Activated CD8-positive, alpha-beta memory T cell treated with anti-CD3 and anti-CD28 coated beads for 24 hours (primary cell): ENCODE data around the gene CEP85L.

Experiments used
- DNase-seq: peaks from one replicate; pipeline ENCODE4 v3.0.0-alpha.2; 2020

The CEP85L gene

DNA sequence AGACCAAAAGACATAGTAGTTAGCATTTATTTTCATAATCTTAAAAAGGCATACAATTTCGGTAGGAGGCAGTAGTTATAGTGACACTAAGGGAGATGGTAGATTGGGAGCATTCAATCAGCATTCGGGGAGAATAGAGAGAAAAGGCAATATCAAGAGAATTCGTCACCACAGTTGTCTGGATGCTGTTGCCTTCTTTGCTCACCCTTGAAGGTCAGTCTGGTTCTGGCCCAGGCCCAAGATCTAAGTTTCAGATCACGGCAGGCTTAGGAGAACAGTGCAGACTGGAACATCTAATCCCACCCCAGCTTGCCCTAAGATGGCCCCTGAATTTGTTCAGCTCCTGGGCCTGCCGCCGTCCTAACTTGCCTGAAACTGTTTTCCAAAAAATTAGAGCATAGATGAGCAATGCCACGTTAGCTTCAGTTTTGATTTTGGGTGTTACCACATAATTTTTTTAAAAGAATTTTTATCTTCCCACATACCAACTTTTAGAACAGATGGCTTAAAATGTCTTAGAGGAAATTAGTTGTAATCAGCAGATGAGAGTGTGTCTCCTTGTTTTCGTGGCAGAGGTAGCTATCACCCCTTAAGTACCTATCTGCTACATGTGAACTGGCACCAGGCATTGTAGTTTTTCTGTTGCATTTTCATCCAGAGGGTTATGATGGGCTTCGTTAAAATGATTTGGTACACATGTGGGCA lies 8.3 kb upstream of the CEP85L start:
- DNase-seq = peak; percentile 71

DNA sequence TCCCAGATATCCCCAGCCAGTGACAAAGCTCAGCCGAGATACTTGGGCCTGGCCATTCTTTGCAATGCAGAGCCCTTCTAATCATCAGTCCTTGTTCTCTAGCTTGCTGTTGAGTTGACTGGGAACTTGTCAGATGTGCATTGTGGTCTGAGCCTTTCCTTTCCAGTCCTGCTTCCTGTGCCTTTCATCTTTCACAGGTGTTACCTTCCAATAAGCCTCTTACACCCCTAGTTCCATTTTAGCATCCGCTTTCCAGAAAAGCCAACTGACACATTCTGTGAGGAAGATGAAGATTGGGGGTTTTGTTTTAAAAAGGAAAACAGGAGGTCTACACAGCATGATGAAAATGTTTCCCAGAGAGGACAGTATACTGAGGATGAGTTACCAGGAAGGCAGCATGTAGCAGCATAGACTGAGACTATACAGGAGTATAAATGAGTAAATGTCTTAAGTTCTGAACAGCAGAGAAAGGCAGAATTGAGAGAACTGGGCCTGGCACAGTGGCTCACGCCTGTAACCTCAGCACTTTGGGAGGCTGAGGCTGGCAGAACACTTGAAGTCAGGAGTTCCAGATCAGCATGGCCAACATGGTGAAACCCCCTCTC lies 5.6 kb upstream of the CEP85L start:
- no peak for DNase-seq

DNA sequence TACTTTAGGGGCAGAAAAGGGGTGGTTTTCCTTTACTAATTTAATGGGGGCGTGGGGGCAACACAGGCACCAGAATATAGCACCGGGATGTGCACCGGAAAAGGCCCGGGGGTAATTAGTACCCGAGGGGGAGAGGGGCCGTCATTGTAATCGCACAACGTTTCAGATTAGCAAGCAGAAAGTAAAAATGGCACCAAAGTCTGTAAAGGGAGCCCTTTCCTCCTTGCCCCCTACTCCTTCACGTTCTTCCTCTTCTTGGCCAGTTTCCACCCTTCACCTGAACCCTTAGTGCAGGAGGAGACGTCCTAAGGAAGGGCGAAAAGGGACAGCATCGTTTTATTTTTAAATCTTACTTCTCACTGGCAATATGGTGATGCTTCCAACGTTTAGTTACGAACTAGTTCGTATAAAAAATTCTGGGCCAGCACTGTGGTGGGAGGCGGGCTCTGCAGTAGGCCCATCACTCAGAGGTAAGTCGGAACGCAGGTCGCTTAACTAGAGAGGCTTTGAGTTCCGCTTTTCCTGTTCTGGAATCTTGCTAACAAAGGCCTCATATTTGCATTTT lies 742 bp upstream of the CEP85L start:
- no peak for DNase-seq

DNA sequence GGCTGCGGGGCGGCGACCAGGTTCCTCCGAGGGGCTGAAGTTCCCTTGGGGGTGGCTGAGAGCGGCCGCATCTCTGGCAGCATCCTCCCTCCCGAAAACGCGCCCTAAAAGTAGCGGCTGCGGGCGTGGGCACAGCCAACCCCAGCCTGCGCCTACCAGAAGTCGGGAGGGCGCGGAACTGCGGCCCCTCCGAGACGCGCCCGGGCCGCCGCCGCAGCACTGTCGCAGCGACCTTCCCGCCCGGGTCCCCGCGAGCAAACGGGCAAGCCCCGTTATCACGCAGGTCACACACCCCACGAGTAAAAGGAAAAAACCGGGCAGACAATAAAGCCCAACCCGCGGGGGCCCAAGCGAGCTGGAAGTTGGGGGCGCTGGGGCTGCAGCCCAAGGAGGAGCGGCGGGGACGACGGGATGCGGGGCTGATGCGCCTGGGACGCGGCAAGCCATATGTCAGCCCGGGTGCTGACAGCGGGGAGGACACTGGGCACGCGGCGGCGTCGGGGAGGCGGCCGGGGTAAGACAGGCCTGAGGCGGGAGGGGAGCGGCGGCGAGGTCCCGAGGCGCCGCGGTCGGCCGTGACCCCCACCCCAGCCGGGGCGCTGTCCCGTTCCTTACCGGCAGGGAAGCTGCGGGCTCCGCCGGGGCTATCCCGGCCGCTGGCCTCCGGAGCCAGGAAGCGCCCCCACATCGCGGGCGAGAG lies 659 bp downstream of the CEP85L start:
- no peak for DNase-seq

DNA sequence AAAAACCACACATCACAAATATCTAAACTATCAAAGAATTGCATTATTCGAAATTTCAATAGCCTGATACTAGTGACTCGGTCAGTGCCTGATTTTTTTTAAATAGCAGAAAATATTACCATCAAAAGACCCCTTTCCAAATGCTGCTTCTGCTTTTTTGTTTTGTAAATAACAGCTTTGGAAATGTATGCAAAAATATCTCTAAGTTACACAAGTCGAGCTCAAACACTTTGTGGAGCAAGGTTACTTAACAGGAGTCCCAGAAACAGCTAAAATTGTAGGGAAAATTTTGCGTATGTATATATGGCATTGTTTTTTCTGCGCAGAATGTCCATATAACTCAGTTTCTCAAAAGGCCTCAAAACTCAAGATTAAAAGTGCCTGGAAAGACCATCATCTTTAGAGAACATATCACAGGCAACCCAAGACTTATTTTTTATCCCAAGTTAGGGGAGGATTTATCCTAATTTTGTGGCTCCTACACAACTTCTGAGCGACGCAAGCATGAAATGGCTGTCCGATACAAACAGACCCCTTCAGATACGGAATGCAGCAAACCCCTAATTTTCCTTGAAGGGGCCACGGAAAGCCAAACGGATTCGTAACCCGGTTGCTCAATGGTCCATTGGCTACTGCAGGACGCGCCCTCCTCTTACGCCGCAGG lies 1.3 kb downstream of the CEP85L start:
- DNase-seq = no peak

DNA sequence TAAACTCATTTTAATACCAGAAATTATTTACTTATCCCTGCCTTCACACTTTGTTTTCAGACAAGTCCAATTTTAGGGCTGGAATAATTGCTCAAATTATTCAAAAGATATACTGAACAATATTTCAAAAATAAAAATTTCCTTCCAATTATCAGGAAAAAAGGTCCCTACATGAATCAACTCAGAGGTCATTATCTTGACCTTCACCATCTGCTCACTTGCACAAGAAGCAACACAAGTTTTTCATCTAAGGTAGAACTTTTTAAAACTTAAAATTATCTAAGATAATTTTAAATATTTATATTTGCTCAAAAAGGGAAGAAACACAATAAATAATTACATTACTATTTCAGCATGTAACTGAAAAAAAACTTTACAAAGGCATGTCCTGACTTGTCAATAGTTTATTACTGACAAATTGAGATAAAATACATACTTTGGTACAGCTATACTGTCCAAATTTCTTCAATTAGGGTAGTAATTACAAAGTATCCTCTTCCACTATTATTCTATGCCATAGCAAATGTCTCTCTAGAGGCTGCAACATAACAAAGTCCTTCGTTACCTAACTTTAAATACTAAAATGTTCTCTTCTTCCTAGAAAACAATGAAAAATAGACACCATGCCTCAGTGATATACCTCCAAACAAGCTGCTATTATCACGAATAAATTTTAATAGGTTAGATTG lies 2.4 kb downstream of the CEP85L start:
- no peak for DNase-seq

DNA sequence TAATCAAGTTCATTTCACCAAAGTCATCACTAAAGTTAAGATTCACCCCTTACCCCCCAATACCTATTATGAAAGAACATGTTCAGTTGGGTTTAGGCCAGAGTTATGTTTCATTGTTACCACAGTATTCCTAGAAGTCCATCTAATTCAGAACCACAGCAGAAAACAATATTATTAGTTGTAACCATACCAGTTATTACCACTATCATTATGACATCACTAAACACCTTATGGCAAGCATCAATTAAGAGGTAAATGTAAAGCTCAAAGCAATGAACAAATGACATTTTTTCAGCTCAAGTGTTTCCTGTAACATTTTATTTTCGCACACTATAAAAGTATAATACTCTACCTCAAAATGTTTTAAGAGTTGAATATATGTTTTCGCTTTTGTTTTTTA lies 4.4 kb downstream of the CEP85L start:
- no peak for DNase-seq

DNA sequence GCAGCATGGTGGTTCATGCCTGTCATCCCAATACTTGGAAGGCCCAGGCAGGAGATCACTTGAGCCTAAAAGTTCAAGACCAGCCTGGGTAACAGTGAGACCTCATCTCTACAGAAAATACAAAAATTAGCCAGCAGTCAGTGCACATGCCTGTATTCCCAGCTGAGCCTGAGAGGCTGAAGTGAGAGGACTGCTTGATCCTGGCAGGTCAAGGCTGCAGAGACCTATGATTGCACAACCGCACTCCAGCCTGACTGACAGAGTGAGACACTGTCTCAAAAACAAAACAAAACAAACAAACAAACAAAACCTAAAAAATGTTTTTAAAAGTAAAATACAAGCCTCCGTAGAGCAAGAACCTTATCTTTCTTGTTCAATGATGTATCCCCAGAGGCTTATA lies 6.0 kb downstream of the CEP85L start:
- no peak for DNase-seq

DNA sequence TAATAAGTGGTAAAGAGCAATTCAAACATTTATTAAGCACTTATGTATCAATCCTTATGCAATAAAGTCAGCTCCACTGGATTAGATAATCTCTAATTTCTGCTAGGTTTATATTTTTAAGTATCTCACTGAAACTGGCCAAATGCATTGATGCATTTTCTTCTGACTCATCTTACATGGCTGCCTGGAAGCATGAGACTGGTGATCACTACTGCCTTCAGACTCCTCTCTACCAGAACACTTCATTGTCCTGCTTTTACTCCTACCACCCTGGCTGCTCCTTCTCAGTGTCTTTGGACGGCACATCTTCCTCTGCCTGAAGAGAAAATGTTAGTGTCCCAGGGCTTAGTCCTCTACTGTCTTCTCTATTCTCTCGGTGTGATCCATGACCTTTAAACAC lies 7.4 kb downstream of the CEP85L start:
- DNase-seq = no peak

DNA sequence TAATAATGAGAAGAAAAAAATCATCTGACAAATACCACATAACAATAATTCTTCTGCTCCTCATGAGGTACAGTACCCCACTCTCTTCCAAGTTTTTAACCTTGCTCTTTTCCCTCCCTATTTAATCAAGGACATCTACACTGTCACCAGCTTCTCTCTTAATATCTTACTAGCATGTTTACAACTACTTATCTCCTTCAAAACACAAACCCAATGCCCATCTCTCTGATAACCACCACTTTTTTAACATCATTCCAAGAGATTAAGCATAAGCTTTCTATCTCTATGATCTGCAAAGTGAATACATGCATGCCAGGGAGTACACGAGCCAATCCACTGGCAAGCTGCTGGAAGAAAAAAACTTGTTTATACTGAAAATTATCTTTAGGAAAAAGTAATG lies 10.3 kb downstream of the CEP85L start:
- DNase-seq = no peak

DNA sequence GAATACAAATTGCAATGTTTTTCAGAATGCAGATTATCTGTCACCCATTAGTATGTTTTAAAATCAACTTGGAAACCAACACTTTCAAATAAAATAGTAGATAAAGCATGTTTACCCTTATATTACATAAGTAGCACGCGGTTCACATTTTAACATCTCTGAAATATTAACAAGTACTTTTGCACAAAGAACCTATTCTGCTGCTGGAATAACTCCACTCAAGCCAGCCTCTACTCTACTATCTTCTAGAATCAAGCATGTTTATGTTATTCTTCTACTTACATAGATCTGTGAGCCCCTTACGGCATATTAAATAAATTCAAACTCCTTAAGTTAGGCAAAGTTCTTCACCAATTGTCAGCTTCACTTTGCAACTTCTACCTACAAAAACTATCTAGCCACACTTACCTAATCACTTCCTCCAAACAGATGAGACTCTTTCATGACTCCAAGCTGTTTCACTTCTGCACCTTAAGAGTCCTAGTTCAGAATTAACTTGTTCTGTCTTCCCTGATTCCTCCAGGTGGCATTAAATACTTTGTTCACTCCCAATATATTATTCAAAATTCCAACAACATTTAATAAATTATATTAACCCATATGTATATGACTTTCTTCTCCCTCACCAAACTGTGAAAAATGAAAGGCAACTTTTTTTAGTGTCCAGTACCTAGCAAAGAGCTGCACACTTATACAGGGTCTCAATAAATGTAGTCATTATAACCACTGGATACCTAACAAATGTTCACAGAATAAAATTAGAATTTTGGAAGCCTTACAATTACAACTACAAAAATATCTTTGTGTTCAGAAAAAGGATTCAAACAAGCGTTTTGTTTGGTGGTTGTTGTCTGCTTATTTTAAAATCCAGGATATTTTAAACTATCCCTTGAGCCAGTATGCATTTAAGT lies 12.1 kb downstream of the CEP85L start:
- no peak for DNase-seq

DNA sequence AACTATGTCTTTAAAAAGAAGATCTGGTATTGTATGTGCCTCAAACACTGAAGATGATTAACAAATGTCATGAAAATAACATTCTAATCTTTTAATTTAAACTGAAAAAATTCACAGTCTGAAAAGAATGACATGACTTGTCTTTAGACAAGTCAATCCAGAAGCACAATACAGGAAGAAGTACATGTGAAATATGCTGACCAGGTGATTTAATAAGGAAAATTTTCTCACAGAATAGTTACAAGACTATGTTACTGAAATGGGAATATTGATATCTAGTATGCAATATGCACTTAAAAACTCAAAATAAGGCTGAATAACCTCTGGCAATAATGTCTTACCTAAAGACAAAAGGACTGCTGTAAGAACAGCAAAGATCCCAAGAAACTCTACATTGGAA lies 13.1 kb downstream of the CEP85L start:
- no peak for DNase-seq

DNA sequence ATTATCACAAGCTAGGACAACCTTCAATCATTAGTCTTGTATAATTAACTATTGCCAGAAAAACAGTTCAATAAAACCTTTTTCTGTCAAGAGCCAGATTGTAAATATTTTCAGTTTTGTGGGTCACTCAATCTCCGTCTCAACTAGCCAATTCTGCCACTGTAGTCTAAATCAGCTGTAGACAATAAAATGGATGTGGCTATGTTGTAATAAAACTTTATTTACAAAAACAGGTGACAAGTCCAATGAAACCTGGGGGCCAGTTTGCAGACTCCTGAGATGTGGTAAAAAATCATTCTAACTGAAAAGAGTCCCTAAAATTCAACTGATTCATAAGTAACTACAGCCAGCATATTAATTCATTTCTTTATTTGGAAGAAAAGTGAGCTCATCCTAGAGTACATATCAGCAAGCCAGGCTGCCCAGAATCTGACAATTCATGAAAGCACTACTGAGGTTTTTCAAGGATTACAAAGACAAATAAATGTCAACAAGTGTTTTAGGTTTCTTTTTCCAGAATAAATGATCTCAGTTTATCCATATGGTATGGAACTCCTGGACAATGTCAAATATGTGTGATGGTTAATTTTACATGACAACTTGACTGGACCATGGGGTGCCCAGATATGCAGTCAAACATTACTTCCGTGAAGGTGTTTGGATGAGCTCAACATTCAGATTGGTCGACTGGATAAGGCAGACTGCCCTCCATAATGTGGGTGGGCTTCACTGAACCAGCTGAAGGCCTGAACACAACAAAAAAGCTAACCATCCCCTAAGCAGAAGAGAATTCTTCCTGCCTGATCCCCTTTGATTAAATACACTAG lies 15.3 kb downstream of the CEP85L start:
- DNase-seq = no peak

DNA sequence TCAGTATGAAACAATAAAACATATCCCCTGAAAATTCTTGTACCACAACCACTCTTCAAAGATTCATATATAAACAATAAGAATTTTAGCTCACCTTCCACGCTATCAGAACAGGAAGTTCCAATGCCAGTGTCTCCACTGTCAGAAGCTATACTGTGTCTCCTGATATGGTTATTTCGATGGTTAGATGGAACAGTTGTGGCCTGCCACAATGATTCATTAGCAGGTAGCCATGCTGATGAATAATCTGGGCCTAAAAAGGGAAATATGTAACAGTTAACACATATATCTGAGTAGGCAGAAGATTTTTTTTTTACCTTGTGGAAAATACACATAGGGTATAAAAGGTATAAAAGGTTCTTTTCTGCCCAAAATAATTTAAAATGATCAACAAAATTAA lies 19.0 kb downstream of the CEP85L start:
- no peak for DNase-seq

DNA sequence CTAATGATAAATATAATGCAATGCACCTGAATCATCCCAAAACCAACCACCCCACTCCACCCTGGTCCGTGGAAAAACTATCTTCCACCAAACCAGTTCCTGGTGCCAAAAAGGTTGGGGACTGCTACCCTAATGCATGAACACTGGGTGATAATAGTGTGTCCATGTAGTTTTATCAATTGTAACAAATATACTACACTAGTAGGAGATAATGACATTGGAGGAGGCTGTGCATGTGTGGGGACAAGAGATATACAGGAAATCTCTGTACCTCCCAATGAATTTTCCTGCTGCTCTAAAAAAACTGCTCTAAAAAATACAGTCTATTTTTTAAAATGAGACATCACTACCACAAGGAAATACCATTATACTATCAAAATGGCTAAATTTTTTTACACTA lies 20.5 kb downstream of the CEP85L start:
- DNase-seq = no peak

DNA sequence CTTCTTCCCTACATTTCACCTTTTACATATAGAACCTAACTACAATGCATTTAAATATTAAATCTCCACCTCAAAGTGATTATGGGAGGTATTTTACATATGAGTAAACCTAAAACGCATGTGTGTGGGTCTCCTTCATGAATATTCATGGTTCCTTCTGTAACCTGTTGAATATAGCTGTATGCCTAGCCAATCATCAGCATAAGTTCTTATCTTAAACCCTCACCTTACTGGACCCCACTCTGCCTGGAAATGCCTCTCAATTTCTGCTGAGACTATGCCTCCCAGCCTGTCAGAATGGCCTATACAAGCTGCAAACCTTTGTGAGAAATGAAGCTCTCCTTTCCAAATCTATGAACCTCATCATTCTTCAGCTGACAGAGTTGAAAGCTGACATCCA lies 21.3 kb downstream of the CEP85L start:
- no peak for DNase-seq

DNA sequence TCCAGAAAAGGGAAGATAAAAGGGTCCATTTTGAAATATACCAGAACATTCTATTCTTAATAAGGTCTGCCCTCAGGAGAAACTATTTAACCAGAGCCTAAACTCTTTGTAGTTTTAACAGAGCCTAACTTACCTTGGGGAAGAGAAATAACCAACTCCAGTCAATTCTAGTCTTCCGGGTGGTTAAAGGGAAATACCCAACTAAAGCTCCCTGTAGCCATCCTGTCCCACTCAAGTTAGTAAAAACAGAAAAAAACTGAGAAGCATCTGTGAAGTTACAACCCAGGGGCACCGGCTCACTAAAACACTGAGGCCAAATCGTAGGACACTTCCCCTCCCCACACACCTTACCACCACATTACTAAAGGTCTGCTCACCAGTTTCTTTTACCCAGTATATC lies 23.7 kb downstream of the CEP85L start:
- no peak for DNase-seq

DNA sequence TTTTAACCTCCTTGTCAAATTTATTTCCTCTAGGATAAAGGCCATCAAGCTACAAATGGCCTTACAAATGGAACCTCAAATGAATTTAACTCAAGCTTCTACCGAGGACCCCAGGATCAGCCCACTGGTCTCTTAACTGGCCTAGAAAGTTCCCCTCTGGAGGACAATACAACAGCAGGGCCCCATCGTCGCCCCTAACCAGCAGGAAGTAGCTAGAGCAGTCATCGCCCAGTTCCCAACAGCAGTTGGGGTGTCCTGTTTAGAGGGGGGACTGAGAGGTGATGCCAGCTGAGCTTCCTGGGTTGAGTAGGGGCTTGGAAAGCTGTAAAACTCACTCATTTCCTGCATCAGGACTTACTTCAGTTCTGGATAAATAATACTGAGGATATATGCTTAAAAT lies 25.6 kb downstream of the CEP85L start:
- no peak for DNase-seq

DNA sequence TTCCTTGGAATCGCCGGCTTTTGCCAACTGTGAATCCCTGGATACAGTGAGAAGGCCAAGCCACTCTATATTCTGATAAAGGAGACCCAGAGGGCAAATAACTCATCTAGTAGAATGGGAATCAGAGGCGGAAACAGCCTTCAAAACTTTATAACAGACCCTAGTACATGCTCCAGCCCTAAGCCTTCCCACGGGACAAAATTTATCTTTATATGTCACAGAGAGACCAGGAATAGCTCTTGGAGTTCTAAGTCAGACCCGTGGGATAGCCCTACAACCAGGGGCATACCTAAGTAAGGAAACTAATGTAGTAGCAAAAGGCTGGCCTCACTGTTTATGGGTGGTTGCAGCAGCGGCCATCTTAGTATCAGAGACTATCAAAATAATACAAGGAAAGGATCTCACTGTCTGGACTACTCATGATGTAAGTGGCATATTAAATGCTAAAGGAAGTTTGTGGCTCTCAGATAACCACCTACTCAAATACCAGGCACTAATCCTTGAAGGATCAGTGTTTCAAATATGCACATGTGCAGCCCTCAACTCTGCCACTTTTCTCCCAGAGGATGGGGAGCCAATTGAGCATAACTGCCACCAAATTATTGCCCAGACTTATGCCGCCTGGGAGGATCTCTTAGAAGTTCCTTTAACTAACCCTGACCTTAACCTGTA lies 29.5 kb downstream of the CEP85L start:
- no peak for DNase-seq

DNA sequence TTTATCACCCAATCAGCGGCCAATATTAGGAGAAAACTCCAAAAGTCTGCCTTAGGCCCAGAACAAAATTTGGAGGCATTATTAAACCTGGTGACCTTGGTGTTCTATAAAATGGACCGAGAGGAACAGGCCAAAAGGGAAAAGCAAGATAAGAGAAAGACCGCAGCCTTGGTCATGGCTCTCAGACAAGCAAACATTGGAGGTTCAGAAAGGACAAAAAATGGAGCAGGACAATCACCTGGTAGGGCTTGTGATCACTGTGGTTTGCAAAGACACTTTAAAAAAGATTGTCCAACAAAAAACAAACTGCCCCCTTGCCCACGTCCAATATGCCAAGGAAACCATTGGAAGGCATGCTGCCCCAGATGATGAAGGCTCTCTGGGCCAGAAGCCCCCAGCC lies 31.2 kb downstream of the CEP85L start:
- DNase-seq = no peak
